ENCODE measurements around the gene CD300LD.

- no peak for TF ChIP-seq CTCF (IDR thresholded peaks at IDR 0.05)
- TF ChIP-seq POLR2A (IDR thresholded peaks at IDR 0.05) = no peak
- TF ChIP-seq POLR2AphosphoS5 (IDR thresholded peaks at IDR 0.05) = no peak
Measured at GRCh38 chr17:74543891-74544760, 48.0 kb downstream of the CD300LD start.
